GM21360 (cell line): ENCODE results near the gene HOXA4.

Source experiments
- ATAC-seq: cut with Tn5 transposase; IDR thresholded peaks from one replicate; pipeline ENCODE4 v1.9.1; 2021; ENCODE audit warnings: mild to moderate bottlenecking, moderate library complexity; ENCODE audit not compliant: unreplicated experiment

Gene HOXA4

GRCh38 chr7:27106901-27107240, 23.7 kb downstream of the HOXA4 start:
- no peak for ATAC-seq

- no peak for ATAC-seq
Observed at GRCh38 chr7:27106181-27106900, 24.2 kb downstream of the HOXA4 start.

- ATAC-seq: no peak
Observed at GRCh38 chr7:27105301-27106031, 25.1 kb downstream of the HOXA4 start.

GRCh38 chr7:27104341-27105058, 26.1 kb downstream of the HOXA4 start:
- ATAC-seq: no peak

GRCh38 chr7:27103489-27104226, 26.9 kb downstream of the HOXA4 start:
- ATAC-seq: no peak

GRCh38 chr7:27102581-27103442, 27.7 kb downstream of the HOXA4 start, which contains the start of gene HOXA2:
Gene HOXA2 (minus strand): TSS chr7:27102683. CDS start chr7:27102500, 183 bp downstream.
- ATAC-seq: no peak

- ATAC-seq: no peak
Observed at GRCh38 chr7:27101957-27102580, 28.5 kb downstream of the HOXA4 start.

- no peak for ATAC-seq
Observed at GRCh38 chr7:27101171-27101956, 29.2 kb downstream of the HOXA4 start.

GRCh38 chr7:27100694-27101170, 29.8 kb downstream of the HOXA4 start:
- no peak for ATAC-seq

- ATAC-seq: no peak
Observed at GRCh38 chr7:27099453-27100370, 30.8 kb downstream of the HOXA4 start.

- no peak for ATAC-seq
Observed at GRCh38 chr7:27098578-27099451, 31.7 kb downstream of the HOXA4 start.

- no peak for ATAC-seq
Observed at GRCh38 chr7:27097686-27098577, 32.6 kb downstream of the HOXA4 start.

GRCh38 chr7:27096768-27097514, 33.6 kb downstream of the HOXA4 start:
- ATAC-seq: no peak

- peak; percentile 87 for ATAC-seq
Observed at GRCh38 chr7:27095897-27096767, 34.4 kb downstream of the HOXA4 start, which contains the start of gene HOXA1. Gene HOXA1 (minus strand): TSS chr7:27096000. CDS start chr7:27095912, 88 bp downstream.
